GM08714 (cell line): Measurements from ENCODE around the gene HMOX1.

Experiments used
- H3K4me3 ChIP-seq: fragments of 200-500 bp; sonication (Bioruptor generic); 2 replicates; pipeline ENCODE4 v1.5.1; 2014; ENCODE audit warnings: mild to moderate bottlenecking, low read length, inconsistent platforms
- ZNF274 ChIP-seq: IDR thresholded peaks from 2 replicates; pipeline ENCODE4 v1.6.1; 2012; ENCODE audit warnings: mild to moderate bottlenecking, low read depth, low read length

Gene HMOX1

DNA sequence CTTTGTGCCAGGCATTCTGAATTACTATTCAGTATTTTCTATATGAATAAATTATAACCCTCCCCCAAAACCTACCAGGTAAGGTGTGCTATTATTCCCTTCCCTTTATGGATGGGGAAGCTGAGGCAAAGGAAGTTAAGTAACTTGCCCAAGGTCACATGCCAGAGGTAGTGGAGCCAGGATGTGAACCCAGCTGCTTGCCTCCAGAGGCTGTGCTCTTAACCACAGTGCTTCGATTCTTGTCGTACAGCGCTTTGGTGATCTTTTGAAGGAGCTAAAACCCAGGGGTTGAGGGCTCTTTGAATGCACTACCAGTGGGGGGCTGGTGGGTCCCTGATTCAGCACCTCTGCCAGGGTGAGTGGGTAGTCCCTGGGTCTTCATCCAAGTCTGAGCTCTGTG, 37.8 kb downstream of the HMOX1 start:
- TF ChIP-seq ZNF274 = no peak
- no peak overlapping the region for H3K4me3 ChIP-seq

DNA sequence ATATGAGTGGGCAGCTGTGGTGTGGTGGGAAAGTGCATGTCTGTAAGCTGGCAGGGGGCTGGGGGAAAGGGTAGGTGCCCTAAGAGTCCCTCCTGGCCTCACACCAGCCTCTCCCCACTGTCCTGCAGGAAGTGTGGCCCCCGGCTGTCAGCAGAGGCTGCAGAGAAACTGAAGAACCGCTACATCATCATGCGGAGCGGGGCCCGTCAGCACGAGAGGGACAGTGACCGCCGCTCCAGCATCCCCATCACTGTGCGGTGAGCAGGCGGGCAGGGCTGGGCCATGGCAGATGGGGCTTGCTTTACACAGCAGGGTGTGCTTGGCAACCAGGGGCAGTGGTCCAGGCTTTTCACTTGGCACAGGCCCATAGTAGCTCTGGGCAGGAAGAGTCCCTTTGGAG, 38.9 kb downstream of the HMOX1 start:
- H3K4me3 ChIP-seq = no peak overlapping the region
- TF ChIP-seq ZNF274 = no peak

DNA sequence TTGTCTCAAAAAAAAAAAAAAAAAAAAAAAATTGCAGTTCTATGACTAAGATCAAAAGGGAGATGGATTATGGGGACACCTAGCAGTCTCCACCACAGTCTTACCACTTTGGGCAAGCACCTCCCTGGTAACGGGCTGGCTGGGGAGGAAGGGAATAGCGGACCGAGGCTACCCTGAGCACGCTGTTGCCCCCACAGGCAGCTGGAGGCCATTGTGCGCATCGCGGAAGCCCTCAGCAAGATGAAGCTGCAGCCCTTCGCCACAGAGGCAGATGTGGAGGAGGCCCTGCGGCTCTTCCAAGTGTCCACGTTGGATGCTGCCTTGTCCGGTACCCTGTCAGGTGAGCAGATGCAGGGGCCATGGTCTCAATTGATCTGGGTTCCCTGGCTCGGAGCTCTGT, 40.2 kb downstream of the HMOX1 start:
- H3K4me3 ChIP-seq = no peak overlapping the region
- TF ChIP-seq ZNF274 = no peak

DNA sequence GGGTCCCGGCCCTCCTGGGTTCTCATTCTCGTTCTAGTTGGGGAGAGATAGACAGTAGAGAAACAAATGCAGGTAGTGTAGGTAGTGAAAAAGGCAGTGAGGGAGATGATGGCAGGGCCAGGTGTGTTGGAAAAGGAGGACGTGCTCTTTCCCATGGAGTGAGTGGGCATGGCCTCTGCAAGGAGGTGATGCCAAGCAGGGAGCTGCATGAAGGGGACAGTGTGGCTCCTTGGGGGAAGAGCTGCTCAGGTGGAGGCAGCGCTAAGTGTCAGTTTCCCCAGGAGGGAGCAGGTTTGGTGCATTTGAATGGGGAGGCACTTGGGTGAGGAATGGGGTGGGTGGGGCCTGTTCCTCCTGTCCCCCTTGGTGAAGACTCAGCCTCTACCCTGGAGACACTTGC, 41.2 kb downstream of the HMOX1 start:
- no peak for TF ChIP-seq ZNF274
- H3K4me3 ChIP-seq = no peak overlapping the region

DNA sequence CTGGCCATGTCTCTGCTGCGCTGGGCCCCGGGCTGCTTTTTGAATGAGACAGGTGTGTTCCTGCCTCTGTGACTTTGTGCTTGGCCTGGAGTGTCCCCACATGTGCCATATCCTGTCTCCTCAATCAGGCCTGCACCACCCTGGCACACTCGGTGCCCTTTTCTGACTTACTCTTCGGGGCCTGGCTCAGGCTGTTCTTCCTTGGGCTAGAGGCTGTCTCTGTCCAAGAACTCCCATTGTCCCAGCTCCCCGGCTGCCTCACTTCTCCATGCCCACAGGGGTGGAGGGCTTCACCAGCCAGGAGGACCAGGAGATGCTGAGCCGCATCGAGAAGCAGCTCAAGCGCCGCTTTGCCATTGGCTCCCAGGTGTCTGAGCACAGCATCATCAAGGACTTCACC, 42.0 kb downstream of the HMOX1 start:
- no peak overlapping the region for H3K4me3 ChIP-seq
- no peak for TF ChIP-seq ZNF274

DNA sequence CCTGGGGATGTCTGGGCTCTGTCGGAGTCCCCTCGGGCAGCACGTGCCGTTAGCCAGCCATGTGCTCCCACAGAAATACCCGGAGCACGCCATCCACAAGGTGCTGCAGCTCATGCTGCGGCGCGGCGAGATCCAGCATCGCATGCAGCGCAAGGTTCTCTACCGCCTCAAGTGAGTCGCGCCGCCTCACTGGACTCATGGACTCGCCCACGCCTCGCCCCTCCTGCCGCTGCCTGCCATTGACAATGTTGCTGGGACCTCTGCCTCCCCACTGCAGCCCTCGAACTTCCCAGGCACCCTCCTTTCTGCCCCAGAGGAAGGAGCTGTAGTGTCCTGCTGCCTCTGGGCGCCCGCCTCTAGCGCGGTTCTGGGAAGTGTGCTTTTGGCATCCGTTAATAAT, 43.2 kb downstream of the HMOX1 start:
- no peak overlapping the region for H3K4me3 ChIP-seq
- TF ChIP-seq ZNF274 = no peak

DNA sequence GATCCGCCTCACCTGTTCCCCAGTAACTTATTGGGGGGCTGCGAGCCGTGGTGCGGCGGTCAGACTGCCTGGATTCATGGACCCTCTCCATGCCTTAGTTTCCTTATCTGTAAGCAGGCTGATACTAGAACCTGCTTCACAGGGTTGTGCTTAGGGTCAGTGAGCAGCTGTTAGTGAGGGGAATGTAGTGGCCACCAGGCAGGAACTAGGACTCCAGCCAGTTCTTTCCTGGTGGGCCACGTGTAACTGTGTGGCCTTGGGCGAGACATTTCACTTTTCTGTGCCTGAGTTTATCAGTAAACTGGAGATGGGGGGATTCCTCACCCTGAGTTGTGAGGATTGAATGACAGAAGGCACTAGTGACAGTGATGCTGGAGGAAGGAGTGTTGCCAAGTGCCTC, 43.9 kb downstream of the HMOX1 start:
- TF ChIP-seq ZNF274 = no peak
- no peak overlapping the region for H3K4me3 ChIP-seq

DNA sequence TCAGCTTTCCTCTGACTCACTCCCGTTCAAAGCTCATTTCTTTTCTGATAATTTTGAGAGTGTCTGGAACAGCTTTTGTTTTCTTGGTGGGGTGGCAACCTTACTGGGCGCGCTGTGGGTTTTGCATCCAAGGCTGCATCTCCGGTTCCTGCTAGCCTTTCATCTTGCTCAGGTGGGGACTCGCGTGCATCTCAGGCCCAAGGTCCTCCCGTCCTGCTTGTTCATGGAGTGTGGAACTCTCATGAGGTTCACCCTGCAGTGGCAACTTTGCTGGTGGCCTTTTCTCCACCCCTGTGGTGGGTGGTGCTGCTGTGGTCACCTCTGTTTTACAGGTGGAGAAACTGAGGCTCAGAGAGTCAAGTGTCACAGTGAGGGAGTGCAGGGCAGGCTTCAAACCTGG, 44.6 kb downstream of the HMOX1 start:
- H3K4me3 ChIP-seq = no peak overlapping the region
- no peak for TF ChIP-seq ZNF274

DNA sequence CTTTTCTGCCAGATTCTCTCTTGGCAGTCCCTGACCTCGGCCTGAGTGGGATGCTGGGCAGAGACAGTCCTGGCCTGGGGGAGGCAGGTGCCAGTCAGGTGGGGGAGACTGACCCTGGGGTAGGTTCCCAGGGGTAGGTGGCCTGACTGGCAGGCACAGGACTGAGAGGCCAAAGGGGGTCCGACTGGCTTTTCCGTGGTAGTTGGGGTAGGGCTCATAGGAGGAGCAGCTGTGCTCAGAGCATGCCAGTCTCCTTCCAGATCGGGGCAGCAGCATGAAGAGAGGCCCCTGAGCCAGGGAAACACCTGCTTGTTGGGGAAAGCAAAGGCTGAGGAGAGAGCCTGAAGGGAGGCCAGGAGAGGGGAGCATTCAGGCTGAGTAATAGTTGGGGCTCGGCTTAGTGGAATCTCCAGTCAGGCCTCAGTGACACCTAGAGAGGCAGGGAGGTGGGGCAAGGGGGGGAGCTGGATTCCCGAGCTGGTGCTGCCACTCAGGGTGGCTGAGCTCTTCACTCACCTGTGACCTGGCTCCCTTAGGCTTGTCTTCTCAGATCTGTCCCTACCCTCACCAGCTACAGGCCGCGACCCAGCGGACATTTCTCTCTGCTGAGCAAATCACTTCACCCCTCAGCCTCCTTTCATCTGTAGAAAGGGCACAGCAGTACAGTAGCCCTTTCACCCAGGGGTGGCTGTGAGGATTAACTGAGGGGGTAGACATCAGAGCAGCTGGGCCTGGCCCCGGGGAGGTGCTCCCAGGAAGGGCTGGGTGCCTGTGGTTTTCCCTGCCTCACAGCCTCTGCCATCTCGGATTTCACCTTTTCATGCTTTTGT, 45.3 kb downstream of the HMOX1 start:
- no peak overlapping the region for H3K4me3 ChIP-seq
- TF ChIP-seq ZNF274 = no peak

DNA sequence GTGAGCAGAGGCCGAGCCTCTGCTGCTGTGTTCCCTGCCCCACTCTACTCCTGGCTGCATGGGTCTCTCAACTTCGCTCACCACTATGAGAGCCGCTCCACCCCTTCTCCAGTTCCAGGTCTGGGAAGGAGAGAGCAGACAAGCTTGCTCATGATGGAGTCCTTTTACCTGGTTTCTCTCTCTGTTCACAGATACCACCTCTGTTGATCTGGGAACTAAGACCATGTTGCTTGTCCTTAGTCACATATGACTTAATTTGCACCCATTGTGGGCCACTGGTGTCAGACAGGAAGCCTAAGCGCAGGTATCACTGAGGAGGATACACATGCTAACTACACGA, 45.9 kb downstream of the HMOX1 start:
- TF ChIP-seq ZNF274 = no peak
- H3K4me3 ChIP-seq = no peak overlapping the region

DNA sequence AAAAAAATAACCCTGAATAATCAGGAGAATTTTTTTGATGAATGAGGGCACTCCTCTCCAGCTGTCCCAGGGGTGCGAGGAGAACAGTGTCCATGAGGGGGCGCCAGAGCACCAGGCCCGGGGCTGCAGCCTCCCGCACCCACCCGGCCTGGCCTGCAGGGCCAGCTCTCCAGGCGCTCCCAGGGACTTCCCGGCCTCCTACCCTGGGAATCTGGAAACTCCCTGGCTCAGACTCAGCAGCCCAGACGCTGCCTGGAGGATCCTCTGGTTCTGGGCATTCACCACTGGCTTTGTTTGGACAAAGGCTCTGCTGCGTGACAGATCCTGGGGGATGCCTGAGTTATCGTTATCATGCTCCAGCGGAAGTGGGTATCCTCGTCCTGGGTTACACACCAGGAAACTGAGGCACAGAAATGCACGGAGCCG, 50.0 kb downstream of the HMOX1 start:
- TF ChIP-seq ZNF274 = no peak
- H3K4me3 ChIP-seq = no peak overlapping the region

DNA sequence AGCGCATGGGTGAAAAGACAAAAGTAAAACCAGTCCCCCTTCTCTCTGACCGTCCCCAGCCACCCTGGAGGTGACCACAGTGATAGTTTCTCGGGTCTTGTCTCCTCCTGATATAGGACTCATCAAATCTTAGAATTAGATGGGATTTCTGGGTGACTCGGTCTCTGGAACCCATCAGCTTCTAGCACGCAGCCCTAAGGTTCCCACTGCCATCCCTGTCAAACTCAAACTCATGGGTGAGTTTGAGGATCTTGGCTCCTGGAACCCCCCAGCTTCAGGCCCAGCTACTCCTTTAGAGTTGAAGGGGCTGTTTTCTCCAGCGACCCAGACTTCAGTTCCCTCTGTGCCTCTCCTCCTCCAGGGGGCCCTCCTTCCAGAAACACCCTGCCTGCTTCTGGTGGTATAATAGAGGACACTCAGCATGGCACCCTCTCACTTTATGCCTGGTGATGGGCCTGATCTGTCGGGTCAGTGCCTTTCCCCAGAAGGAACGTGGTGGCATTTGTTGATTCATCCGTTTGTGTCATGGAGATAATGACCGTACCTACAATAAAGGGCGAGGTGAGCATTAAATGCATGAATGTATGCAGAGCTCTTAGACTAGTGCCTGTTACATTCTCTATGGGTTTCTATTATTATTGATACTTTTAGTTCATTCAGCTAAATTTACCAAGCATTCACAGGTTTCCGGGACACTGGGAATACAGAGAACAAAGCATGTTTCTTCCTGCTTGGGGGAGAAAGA, 50.8 kb downstream of the HMOX1 start:
- TF ChIP-seq ZNF274 = no peak
- no peak overlapping the region for H3K4me3 ChIP-seq

DNA sequence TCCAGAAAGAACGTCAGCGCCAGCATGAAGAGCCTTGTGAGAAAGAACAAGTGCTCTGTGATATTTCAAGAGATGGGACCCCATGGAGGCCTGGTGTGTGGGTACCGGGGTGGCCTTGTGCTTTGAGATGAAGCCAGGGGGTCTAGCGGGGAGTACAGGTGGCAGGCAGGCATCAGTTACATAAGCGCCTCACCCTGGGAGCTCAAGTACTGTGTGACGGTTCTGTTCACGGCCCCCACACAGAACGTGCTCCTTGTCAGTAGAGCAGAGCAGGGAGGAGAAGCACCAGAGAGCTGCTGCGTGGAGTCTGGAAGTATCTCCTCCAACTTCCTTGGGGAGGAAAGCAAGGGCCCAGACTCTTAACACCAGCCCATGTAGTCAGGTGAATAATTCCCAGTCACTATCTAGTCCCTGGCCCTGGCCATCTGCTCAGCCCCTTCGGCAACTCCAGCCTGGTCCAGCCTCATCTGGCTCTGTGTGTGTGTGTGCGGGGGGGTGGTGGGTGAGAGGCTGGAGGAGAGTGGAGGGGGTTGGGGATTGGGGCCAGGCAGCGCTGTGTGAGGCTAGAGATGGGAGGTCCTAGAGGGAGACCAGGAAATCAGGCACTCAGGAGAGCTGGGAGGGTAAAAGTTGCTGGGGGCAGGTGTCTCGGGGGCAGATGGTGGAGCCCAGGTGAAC, 51.5 kb downstream of the HMOX1 start:
- no peak for TF ChIP-seq ZNF274
- H3K4me3 ChIP-seq = no peak overlapping the region

DNA sequence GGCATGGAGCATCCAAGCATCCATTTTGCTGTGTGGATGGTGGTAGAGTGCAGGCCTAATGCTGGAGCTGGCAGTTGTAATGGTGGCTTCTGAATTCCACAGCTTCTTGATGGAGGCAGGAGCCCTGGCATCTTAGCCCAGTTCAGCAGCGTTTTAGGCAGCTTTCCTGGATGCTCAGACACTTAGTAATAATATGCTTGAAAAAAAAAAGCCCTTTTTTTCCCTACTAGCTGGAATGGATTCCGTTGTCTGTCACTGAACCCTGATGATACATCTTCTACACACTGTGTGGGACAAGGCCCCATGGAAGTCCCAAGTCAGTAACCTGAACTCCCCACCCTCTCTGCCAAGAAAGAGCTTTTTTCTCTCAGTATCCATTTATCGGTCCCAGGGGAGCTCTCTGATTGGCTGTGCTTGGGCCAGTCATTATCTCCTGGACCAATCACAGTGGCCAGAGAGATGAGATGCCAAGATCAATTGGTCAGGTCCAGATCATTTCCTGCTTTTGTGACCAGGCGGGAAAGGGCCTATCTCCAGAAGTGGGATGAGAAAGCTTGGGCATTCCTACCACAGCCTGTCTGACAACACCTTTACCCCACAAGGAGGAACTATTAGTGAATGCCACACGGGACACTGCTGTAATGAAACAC, 53.3 kb downstream of the HMOX1 start:
- no peak for TF ChIP-seq ZNF274

More for the DNA sequence above, 53.3 kb downstream of the HMOX1 start:
- H3K4me3 ChIP-seq = no peak overlapping the region
